PFSK-1 (cell line): ENCODE measurements around the gene TNFAIP8L1.

Source experiments
- POLR2AphosphoS5 ChIP-seq: IDR thresholded peaks from 2 replicates; pipeline ENCODE4 v1.6.1; 2012; ENCODE audit warnings: low read depth, mild to moderate bottlenecking, control low read depth, low read length, moderate library complexity
- TF ChIP-seq, protein P1 (sequence below), 2 experiments: IDR thresholded peaks; 2 replicates each; pipeline versions ENCODE4 v1.6.1 to v1.8.0; 2011 to 2012; ENCODE audit warnings: low read depth in 2 of 2, low read length in 2 of 2, control low read depth in 1 of 2, inconsistent platforms in 1 of 2, mild to moderate bottlenecking in 1 of 2, moderate library complexity in 1 of 2; ENCODE audit not compliant: insufficient read depth in 1 of 2

DNA sequence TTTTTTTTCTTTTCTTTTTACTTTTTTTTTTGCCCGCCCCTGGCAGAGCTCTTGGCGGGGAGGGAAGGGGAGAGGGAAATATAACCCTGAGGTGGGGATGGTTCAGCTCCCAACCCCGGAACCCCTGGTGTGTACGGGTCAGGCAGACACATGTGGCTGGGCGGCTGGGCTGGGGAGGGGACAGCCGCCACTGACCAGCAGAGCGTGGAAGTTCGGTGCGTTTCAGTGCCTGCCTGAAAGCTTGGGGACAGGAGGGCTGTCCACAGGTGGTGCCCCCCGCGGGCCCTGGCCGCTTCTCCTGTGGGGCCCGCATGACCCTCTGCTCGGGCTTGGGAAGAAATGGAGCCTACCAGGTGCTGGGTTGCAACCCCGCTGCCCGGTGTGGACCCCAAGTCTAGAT is 36.0 kb downstream of the TNFAIP8L1 start:
- TF ChIP-seq POLR2AphosphoS5: no peak
- TF ChIP-seq, protein P1, sequence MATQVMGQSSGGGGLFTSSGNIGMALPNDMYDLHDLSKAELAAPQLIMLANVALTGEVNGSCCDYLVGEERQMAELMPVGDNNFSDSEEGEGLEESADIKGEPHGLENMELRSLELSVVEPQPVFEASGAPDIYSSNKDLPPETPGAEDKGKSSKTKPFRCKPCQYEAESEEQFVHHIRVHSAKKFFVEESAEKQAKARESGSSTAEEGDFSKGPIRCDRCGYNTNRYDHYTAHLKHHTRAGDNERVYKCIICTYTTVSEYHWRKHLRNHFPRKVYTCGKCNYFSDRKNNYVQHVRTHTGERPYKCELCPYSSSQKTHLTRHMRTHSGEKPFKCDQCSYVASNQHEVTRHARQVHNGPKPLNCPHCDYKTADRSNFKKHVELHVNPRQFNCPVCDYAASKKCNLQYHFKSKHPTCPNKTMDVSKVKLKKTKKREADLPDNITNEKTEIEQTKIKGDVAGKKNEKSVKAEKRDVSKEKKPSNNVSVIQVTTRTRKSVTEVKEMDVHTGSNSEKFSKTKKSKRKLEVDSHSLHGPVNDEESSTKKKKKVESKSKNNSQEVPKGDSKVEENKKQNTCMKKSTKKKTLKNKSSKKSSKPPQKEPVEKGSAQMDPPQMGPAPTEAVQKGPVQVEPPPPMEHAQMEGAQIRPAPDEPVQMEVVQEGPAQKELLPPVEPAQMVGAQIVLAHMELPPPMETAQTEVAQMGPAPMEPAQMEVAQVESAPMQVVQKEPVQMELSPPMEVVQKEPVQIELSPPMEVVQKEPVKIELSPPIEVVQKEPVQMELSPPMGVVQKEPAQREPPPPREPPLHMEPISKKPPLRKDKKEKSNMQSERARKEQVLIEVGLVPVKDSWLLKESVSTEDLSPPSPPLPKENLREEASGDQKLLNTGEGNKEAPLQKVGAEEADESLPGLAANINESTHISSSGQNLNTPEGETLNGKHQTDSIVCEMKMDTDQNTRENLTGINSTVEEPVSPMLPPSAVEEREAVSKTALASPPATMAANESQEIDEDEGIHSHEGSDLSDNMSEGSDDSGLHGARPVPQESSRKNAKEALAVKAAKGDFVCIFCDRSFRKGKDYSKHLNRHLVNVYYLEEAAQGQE (IDR thresholded peaks at IDR 0.05; ENCODE audit: insufficient read depth in 1 of 2, low read depth in 2 of 2, low read length in 2 of 2): no peak
